ENCODE data around the gene MTHFD1L.

- TF ChIP-seq CTCF (IDR thresholded peaks at IDR 0.05; ENCODE audit: insufficient read depth, low read depth, low read length) (no peak), EZH2 (IDR thresholded peaks at IDR 0.05; ENCODE audit: insufficient read depth, low read length) (no peak)
Observed at GRCh38 chr6:150878347-150879213, 13.1 kb downstream of the MTHFD1L start.

Measured in astrocyte (in vitro differentiated cells and primary cell).